Right cardiac atrium (tissue), 5 donors: ENCODE measurements around the gene RRP8. TPM values are rescaled to one million over a fixed set of nuclear protein-coding genes. Genes with fewer than 3 reads are reported as not detected.
A peak's percentile ranks its signal among the peaks of the same experiment; 100 is the strongest.

Experiments used
- ATAC-seq, 2 donors: fragments of 200-7000 bp; cut with Tn5 transposase; one replicate each; pipeline versions ENCODE4 v1.8.0 to v1.9.1; 2020; ENCODE audit warnings: moderate library complexity in 2 of 2, mild to moderate bottlenecking in 1 of 2
- DNase-seq, 3 donors: peaks; one replicate each; pipeline ENCODE4 v3.0.0-alpha.2; 2020
- H3K27ac ChIP-seq: one replicate; pipeline ENCODE4 v1.5.1; 2013; ENCODE audit warnings: mild to moderate bottlenecking, low read length, control low read depth, moderate library complexity
- H3K27me3 ChIP-seq: one replicate; pipeline ENCODE4 v1.6.1; 2013; ENCODE audit not compliant: control insufficient read depth, insufficient read depth
- H3K4me1 ChIP-seq: one replicate; pipeline ENCODE4 v1.6.1; 2013; ENCODE audit warnings: low read length; ENCODE audit not compliant: control insufficient read depth, insufficient read depth
- H3K4me3 ChIP-seq: one replicate; pipeline ENCODE4 v1.5.1; 2013; ENCODE audit warnings: low read length, control low read depth
- H3K9me3 ChIP-seq: one replicate; pipeline ENCODE4 v1.6.1; 2013; ENCODE audit warnings: low read length; ENCODE audit not compliant: control insufficient read depth
- WGBS: extraction: QIAGEN DNeasy Blood & Tissue Kit; methylation state at CpG from one replicate; pipeline ENCODE4 v1.1.7; 2013; 5-methylcytosine and 5-hydroxymethylcytosine counted together
- intact Hi-C, 4 donors: fragments of 100-400 bp; cut with DNase I; formaldehyde crosslinking; loops; one replicate each; pipeline versions ENCODE4 v1.11.0 to v1.14.0; 2022 to 2023
- polyA plus RNA-seq: library from polyadenylated mRNA; stranded (reverse); fragments of 200-250 nt; gene quantifications from one replicate; pipeline ENCODE4 v1.2.3, GENCODE V29; 2013
- total RNA-seq, 4 donors: library from RNA; stranded (reverse); fragmentation: NEBNext Ultra II Directional; extraction: Animal tissue kit (Norgen Biotek cat#: 25700); gene quantifications; one replicate each; pipeline ENCODE4 v1.2.1, GENCODE V29; 2021
- donor health status: healthy with polysubstance abuse.
- donor health status: DM: no; HTN: yes; CAD: no.
- donor health status: DM: no; HTN: no; CAD: no.
- donor health status: DM: no; HTN: yes; CAD: no; lungs with severe emphysema.
- donor health status: DM: yes; HTN: yes; CAD: no.

Gene RRP8
- total and polyA plus RNA-seq, 5 donors = 15.8 to 21.7 (median 18.6) TPM

- H3K27ac ChIP-seq = no peak overlapping the region
- ATAC-seq = no peak
- no peaks in the 10 kb centered on the region for H3K27me3 ChIP-seq
- no peak for DNase-seq
- peaks cover 9% of the 10 kb centered on the region for H3K4me1 ChIP-seq
- H3K4me3 ChIP-seq = no peak overlapping the region
- intact Hi-C loops = no loop called here
- no peaks in the 10 kb centered on the region for H3K9me3 ChIP-seq
Observed at GRCh38 chr11:6553634-6554033, 49.8 kb downstream of the RRP8 start.

GRCh38 chr11:6548641-6549040 is 54.8 kb downstream of the RRP8 start:
- DNase-seq = no peak
- no peaks in the 10 kb centered on the region for H3K9me3 ChIP-seq
- no peak for ATAC-seq
- intact Hi-C loops = no loop called here
- no peaks in the 10 kb centered on the region for H3K27me3 ChIP-seq
- WGBS = 89% methylated on average over 3 of the region's 3 CpGs
- no peak overlapping the region for H3K27ac ChIP-seq
- H3K4me1 ChIP-seq = no peaks in the 10 kb centered on the region
- H3K4me3 ChIP-seq = no peak overlapping the region

GRCh38 chr11:6548121-6548520 is 55.3 kb downstream of the RRP8 start:
- no peaks in the 10 kb centered on the region for H3K27me3 ChIP-seq
- 96% methylated on average over 2 of the region's 2 CpGs for WGBS
- DNase-seq (no peak), ATAC-seq (no peak)
- no peak overlapping the region for H3K27ac ChIP-seq
- H3K4me1 ChIP-seq = no peaks in the 10 kb centered on the region
- H3K4me3 ChIP-seq = no peak overlapping the region
- intact Hi-C loops = no loop called here
- no peaks in the 10 kb centered on the region for H3K9me3 ChIP-seq

GRCh38 chr11:6547177-6547576 is 56.2 kb downstream of the RRP8 start:
- no peak for DNase-seq
- H3K4me3 ChIP-seq = no peak overlapping the region
- H3K9me3 ChIP-seq = no peaks in the 10 kb centered on the region
- 96% methylated on average over 6 of the region's 6 CpGs for WGBS
- H3K27me3 ChIP-seq = no peaks in the 10 kb centered on the region
- peak in 1 of 2 donors; percentile 8 for ATAC-seq
- no peaks in the 10 kb centered on the region for H3K4me1 ChIP-seq
- no peak overlapping the region for H3K27ac ChIP-seq
- intact Hi-C loops = no loop called here

- H3K4me1 ChIP-seq = no peaks in the 10 kb centered on the region
- DNase-seq = no peak
- WGBS = 98% methylated on average over 8 of the region's 8 CpGs
- no peak overlapping the region for H3K4me3 ChIP-seq
- H3K27ac ChIP-seq = no peak overlapping the region
- no peaks in the 10 kb centered on the region for H3K27me3 ChIP-seq
- no peaks in the 10 kb centered on the region for H3K9me3 ChIP-seq
- intact Hi-C loops = no loop called here
- ATAC-seq = no peak
Observed at GRCh38 chr11:6546735-6547134, 56.7 kb downstream of the RRP8 start.

GRCh38 chr11:6545917-6546605 is 57.4 kb downstream of the RRP8 start:
- Histone ChIP-seq H3K4me1 (no peaks in the 10 kb centered on the region), H3K27ac (no peak overlapping the region), H3K27me3 (no peaks in the 10 kb centered on the region), H3K4me3 (no peak overlapping the region), H3K9me3 (no peaks in the 10 kb centered on the region)
- peak; percentile 55 to 82 for ATAC-seq
- 89% methylated on average over 14 of the region's 14 CpGs for WGBS
- peak in 2 of 3 donors; percentile 65 to 72 for DNase-seq
- intact Hi-C loops = no loop called here

Other genes with a start within 250 kb of the RRP8 start
- 10 to 100 TPM; 60.6 to 67.7 (median 65.0) TPM for gene SMPD1, start 213.1 kb downstream of the RRP8 start, total RNA-seq
- gene SMPD1, start 213.1 kb downstream of the RRP8 start, polyA plus RNA-seq = 57.9 TPM
- 10 to 100 TPM; 80.6 to 83.9 (median 82.4) TPM for gene APBB1, start 184.5 kb downstream of the RRP8 start, total RNA-seq
- gene APBB1, start 184.5 kb downstream of the RRP8 start, polyA plus RNA-seq = 70.6 TPM
- gene HPX, start 162.6 kb downstream of the RRP8 start, total RNA-seq = 1 to 10 TPM in 1 of 4 donors, under 1 TPM in 2, not detected in 1; 0.45 to 1.0 (median 0.68) TPM
- 0.27 TPM for gene HPX, start 162.6 kb downstream of the RRP8 start, polyA plus RNA-seq
- 10 to 100 TPM; 10.9 to 12.5 (median 12.2) TPM for gene TRIM3, start 129.7 kb downstream of the RRP8 start, total RNA-seq
- 9.4 TPM for gene TRIM3, start 129.7 kb downstream of the RRP8 start, polyA plus RNA-seq
- 10 to 100 TPM; 21.4 to 30.0 (median 23.8) TPM for gene ARFIP2, start 122.3 kb downstream of the RRP8 start, total RNA-seq
- gene ARFIP2, start 122.3 kb downstream of the RRP8 start, polyA plus RNA-seq = 21.6 TPM
- gene TIMM10B, start 122.1 kb downstream of the RRP8 start, total RNA-seq = 10 to 100 TPM; 21.5 to 28.9 (median 26.0) TPM
- gene TIMM10B, start 122.1 kb downstream of the RRP8 start, polyA plus RNA-seq = 18.8 TPM
- 10 to 100 TPM in 1 of 4 donors, 1 to 10 TPM in 3; 5.4 to 10.9 (median 7.0) TPM for gene DNHD1, start 106.3 kb downstream of the RRP8 start, total RNA-seq
- 5.8 TPM for gene DNHD1, start 106.3 kb downstream of the RRP8 start, polyA plus RNA-seq
- 100 to 1,000 TPM; 176 to 196 (median 192) TPM for gene ILK, start 158 bp upstream of the RRP8 start, total RNA-seq
- 180 TPM for gene ILK, start 158 bp upstream of the RRP8 start, polyA plus RNA-seq
- 100 to 1,000 TPM in 2 of 4 donors, 10 to 100 TPM in 2; 96.9 to 115 (median 99.1) TPM for gene TAF10, start 8.6 kb upstream of the RRP8 start, total RNA-seq
- gene TAF10, start 8.6 kb upstream of the RRP8 start, polyA plus RNA-seq = 100 TPM
- gene TPP1, start 15.8 kb upstream of the RRP8 start, total RNA-seq = 10 to 100 TPM; 56.7 to 98.3 (median 78.2) TPM
- gene TPP1, start 15.8 kb upstream of the RRP8 start, polyA plus RNA-seq = 52.6 TPM
- gene DCHS1, start 52.2 kb upstream of the RRP8 start, total RNA-seq = 10 to 100 TPM; 12.4 to 19.2 (median 14.9) TPM
- gene DCHS1, start 52.2 kb upstream of the RRP8 start, polyA plus RNA-seq = 6.4 TPM
- gene MRPL17, start 79.7 kb upstream of the RRP8 start, total RNA-seq = 10 to 100 TPM; 36.7 to 45.1 (median 41.9) TPM
- gene MRPL17, start 79.7 kb upstream of the RRP8 start, polyA plus RNA-seq = 44.7 TPM
- not detected for gene OR2AG2, start 168.4 kb upstream of the RRP8 start, total RNA-seq
- not detected for gene OR2AG2, start 168.4 kb upstream of the RRP8 start, polyA plus RNA-seq
- not detected for gene OR2AG1, start 179.4 kb upstream of the RRP8 start, total RNA-seq
- not detected for gene OR2AG1, start 179.4 kb upstream of the RRP8 start, polyA plus RNA-seq
- gene OR6A2, start 196.1 kb upstream of the RRP8 start, total RNA-seq = under 1 TPM in 2 of 4 donors, not detected in 2; 0.06 to 0.08 TPM
- gene OR6A2, start 196.1 kb upstream of the RRP8 start, polyA plus RNA-seq = not detected
- not detected for gene OR10A5, start 242.1 kb upstream of the RRP8 start, total RNA-seq
- not detected for gene OR10A5, start 242.1 kb upstream of the RRP8 start, polyA plus RNA-seq